Upper lobe of left lung (tissue), 6 donors: ENCODE measurements around the gene SPSB4. TPM values are rescaled to one million over a fixed set of nuclear protein-coding genes. Genes with fewer than 3 reads are reported as not detected.

Experiments used
- ATAC-seq, 2 donors: fragments of 200-7000 bp; cut with Tn5 transposase; one replicate each; pipeline ENCODE4 v1.9.1; 2022; ENCODE audit warnings: mild to moderate bottlenecking in 2 of 2, moderate library complexity in 2 of 2; ENCODE audit not compliant: low FRiP score in 2 of 2
- DNase-seq, 2 donors: peaks; one replicate each; pipeline ENCODE4 v3.0.0-alpha.2; 2019 to 2020
- H3K27ac ChIP-seq, 4 donors: fragments of 200-600 bp; sonication (generic); one replicate each; pipeline ENCODE4 v1.5.1; 2016 to 2019
- H3K27me3 ChIP-seq, 4 donors: fragments of 200-600 bp; sonication (generic); one replicate each; pipeline ENCODE4 v1.5.1; 2017 to 2019
- H3K36me3 ChIP-seq, 4 donors: fragments of 200-600 bp; sonication (generic); one replicate each; pipeline ENCODE4 v1.5.1; 2016 to 2019
- H3K4me1 ChIP-seq, 4 donors: fragments of 200-600 bp; sonication (generic); one replicate each; pipeline ENCODE4 v1.5.1; 2018 to 2019
- H3K4me3 ChIP-seq, 4 donors: fragments of 200-600 bp; sonication (generic); one replicate each; pipeline ENCODE4 v1.5.1; 2017 to 2019; ENCODE audit warnings: mild to moderate bottlenecking in 2 of 4, moderate library complexity in 1 of 4
- H3K9me3 ChIP-seq, 4 donors: fragments of 200-600 bp; sonication (generic); one replicate each; pipeline ENCODE4 v1.5.1; 2018 to 2019
- CTCF ChIP-seq, 6 experiments: fragments of 450-650 bp in 4 of 6; fragments of 200-600 bp in 2 of 6; sonication (generic) in 2 of 6; IDR thresholded peaks; one replicate each; pipeline ENCODE4 v1.5.1; 2016 to 2019; ENCODE audit warnings: antibody characterized with exemption in 6 of 6
- EP300 ChIP-seq, 4 donors: sonication (generic); formaldehyde crosslinking; IDR thresholded peaks; one replicate each; pipeline ENCODE4 v1.5.1; 2017; ENCODE audit warnings: antibody characterized with exemption in 4 of 4, control low read depth in 2 of 4
- POLR2A ChIP-seq, 4 donors: fragments of 450-650 bp; IDR thresholded peaks; one replicate each; pipeline ENCODE4 v1.5.1; 2016 to 2017; ENCODE audit warnings: antibody characterized with exemption in 4 of 4, mild to moderate bottlenecking in 2 of 4
- POLR2AphosphoS5 ChIP-seq, 2 donors: sonication (generic); formaldehyde crosslinking; IDR thresholded peaks; one replicate each; pipeline ENCODE4 v1.5.1; 2017; ENCODE audit warnings: antibody characterized with exemption in 2 of 2
- WGBS, 2 donors: methylation state at CpG; one replicate each; pipeline ENCODE4 v1.1.5; 2017 to 2018; 5-methylcytosine and 5-hydroxymethylcytosine counted together
- total RNA-seq, 6 donors: library from RNA; depleted of rRNA in 4 of 6; stranded (reverse); fragments of >200 nt in 4 of 6; gene quantifications; one replicate each; pipeline versions ENCODE4 v1.1.0 to v1.2.1, GENCODE V29; 2016 to 2021
- donor health status: DM: no; HTN: no; CAD: no; lungs with moderate emphysema.
- donor health status: DM: no; HTN: yes; CAD: no; lungs with severe emphysema.

Gene SPSB4
- total RNA-seq, 6 donors from 2014 or later = 0.29 to 4.2 (median 1.1) TPM; not detected in 1

- Histone ChIP-seq H3K4me3 (no peak overlapping the region), H3K27ac (no peak overlapping the region), H3K27me3 (no peaks in the 10 kb centered on the region), H3K9me3 (no peaks in the 10 kb centered on the region), H3K36me3 (no peaks in the 10 kb centered on the region), H3K4me1 (no peaks in the 10 kb centered on the region)
- TF ChIP-seq POLR2A (IDR thresholded peaks at IDR 0.05) = no peak
- no peak for TF ChIP-seq POLR2AphosphoS5 (IDR thresholded peaks at IDR 0.05)
- no peak for TF ChIP-seq CTCF (IDR thresholded peaks at IDR 0.05)
- TF ChIP-seq EP300 (IDR thresholded peaks at IDR 0.05) = no peak
- no peak for DNase-seq
- 69 to 78% methylated on average over 7 of the region's 7 CpGs for WGBS, 2 donors
- no peak for ATAC-seq
Measured at GRCh38 chr3:141152801-141153678, 101.9 kb downstream of the SPSB4 start.

- 73 to 74% methylated on average over 1 of the region's 1 CpG for WGBS, 2 donors
- no peak for DNase-seq
Measured at GRCh38 chr3:141153679-141153966, 102.5 kb downstream of the SPSB4 start.

GRCh38 chr3:141164852-141165251 lies 113.7 kb downstream of the SPSB4 start:
- TF ChIP-seq CTCF (IDR thresholded peaks at IDR 0.05) (no peak), POLR2AphosphoS5 (IDR thresholded peaks at IDR 0.05) (no peak), EP300 (IDR thresholded peaks at IDR 0.05) (no peak), POLR2A (IDR thresholded peaks at IDR 0.05) (no peak)

More at GRCh38 chr3:141153679-141153966, 102.5 kb downstream of the SPSB4 start:
- H3K4me1 ChIP-seq = no peaks in the 10 kb centered on the region
- no peak overlapping the region for H3K27ac ChIP-seq
- H3K9me3 ChIP-seq = no peaks in the 10 kb centered on the region
- no peaks in the 10 kb centered on the region for H3K27me3 ChIP-seq
- no peaks in the 10 kb centered on the region for H3K36me3 ChIP-seq
- TF ChIP-seq POLR2AphosphoS5 (IDR thresholded peaks at IDR 0.05) (no peak), POLR2A (IDR thresholded peaks at IDR 0.05) (no peak), CTCF (IDR thresholded peaks at IDR 0.05) (no peak), EP300 (IDR thresholded peaks at IDR 0.05) (no peak)
- ATAC-seq = no peak
- no peak overlapping the region for H3K4me3 ChIP-seq

GRCh38 chr3:141167681-141168080 lies 116.5 kb downstream of the SPSB4 start:
- Histone ChIP-seq H3K4me3 (no peak overlapping the region), H3K27me3 (no peaks in the 10 kb centered on the region), H3K9me3 (no peaks in the 10 kb centered on the region), H3K36me3 (no peaks in the 10 kb centered on the region), H3K27ac (no peak overlapping the region), H3K4me1 (no peaks in the 10 kb centered on the region)
- DNase-seq (no peak), ATAC-seq (no peak)
- WGBS, 2 donors = 92 to 94% methylated on average over 4 of the region's 4 CpGs
- TF ChIP-seq EP300 (IDR thresholded peaks at IDR 0.05) = no peak
- no peak for TF ChIP-seq CTCF (IDR thresholded peaks at IDR 0.05)
- no peak for TF ChIP-seq POLR2AphosphoS5 (IDR thresholded peaks at IDR 0.05)
- TF ChIP-seq POLR2A (IDR thresholded peaks at IDR 0.05) = no peak

More at GRCh38 chr3:141164852-141165251, 113.7 kb downstream of the SPSB4 start:
- H3K4me1 ChIP-seq = no peaks in the 10 kb centered on the region
- no peak overlapping the region for H3K27ac ChIP-seq
- peaks cover 0 to 17% (median 6%) of the 10 kb centered on the region in 4 donors for H3K9me3 ChIP-seq
- peak in 1 of 2 donors; percentile 21 for ATAC-seq
- no peak for DNase-seq
- WGBS, 2 donors = 70 to 84% methylated on average over 5 of the region's 5 CpGs
- no peaks in the 10 kb centered on the region for H3K27me3 ChIP-seq
- H3K4me3 ChIP-seq = no peak overlapping the region
- no peaks in the 10 kb centered on the region for H3K36me3 ChIP-seq
